HG03066 (cell line): Measurements from ENCODE around the gene OR56A3.

Source experiments
- ATAC-seq: cut with Tn5 transposase; IDR thresholded peaks from one replicate; pipeline ENCODE4 v1.9.1; 2021; ENCODE audit warnings: low read depth; ENCODE audit not compliant: unreplicated experiment

The OR56A3 gene

DNA sequence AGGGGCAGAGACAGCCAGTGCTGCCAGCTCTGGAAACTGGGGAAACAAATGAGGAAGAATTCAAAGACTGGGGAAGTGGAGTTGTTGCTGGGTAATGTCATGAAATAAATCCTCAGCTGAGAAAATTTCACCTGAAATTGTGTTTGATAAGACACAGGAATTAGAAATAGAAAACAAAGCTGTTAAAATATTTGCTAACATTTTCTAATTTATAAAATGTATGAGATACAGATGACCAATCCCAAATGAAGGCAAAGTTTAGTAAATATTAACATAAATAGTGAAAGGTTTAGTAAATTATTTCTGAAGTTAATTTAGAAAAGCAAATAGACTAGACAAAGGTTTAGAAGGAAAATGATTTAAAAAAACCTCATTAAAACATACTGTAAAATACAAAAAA, 26.3 kb downstream of the OR56A3 start, which contains the start of gene OR56A5:
Gene OR56A5 (minus strand): TSS at position 101 of the 400 bp plus-strand sequence. CDS start 0 bp downstream, at position 101.
- ATAC-seq, result no peak

DNA sequence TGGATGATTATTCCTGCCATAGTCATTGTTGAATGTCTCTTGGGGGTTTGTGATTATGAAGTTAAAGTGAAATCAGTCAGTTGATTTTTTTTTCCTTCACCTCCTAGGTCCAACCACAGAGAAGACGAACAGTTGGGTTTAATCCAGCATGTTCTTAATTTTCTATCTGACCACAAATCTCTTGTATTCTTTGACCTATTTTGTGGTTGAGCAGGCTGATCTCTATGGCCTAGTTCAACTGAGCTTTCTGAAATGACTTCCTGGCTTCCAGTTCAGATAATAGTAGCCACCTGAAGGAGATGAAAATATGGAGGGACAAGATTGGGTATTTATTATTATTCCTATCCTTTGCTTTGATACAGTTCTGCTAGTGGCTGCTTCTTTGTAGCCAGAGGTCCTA, 31.5 kb downstream of the OR56A3 start:
- ATAC-seq, result no peak

DNA sequence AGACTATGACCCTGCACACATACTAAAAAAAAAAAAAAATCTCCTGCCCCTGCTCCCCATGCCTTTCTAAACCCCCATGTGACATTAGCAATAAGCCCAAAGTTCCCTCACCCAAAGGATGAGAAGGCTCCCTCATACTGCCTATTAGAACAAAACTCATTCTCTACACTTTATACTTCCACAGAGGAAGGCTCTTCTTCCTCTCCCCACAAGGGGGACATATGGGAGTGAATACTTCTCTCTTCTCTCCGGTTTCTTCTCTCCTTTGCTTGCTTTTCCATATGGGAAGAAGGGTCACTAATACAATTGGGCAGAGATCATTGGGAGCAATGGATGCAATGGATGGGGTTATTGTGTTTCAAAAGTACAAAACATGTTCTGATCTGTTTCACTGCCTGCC, 41.4 kb downstream of the OR56A3 start:
- ATAC-seq, result no peak

DNA sequence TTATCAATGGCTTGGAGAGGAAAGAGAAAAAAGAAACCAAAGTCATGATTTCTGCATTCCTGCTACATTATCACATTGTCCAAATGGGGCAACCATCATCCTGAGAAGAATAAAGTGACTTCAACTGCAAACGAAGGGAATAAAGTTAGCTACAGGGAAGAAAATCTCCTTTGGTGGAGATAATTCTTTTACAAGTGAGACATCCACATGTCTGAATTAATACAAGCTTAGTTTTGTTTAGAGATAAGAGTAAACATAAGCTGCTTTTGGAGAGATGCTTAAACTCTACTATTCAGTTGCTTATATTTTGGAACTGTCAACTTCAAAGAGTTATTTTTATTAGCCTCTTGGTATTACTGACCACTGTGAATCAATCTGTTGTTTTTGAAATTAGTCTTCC, 44.8 kb downstream of the OR56A3 start, which contains the start of gene OR52L1:
Gene OR52L1 (minus strand): TSS at position 101 of the 400 bp plus-strand sequence. CDS start 55 bp downstream, at position 46.
- no peak for ATAC-seq

DNA sequence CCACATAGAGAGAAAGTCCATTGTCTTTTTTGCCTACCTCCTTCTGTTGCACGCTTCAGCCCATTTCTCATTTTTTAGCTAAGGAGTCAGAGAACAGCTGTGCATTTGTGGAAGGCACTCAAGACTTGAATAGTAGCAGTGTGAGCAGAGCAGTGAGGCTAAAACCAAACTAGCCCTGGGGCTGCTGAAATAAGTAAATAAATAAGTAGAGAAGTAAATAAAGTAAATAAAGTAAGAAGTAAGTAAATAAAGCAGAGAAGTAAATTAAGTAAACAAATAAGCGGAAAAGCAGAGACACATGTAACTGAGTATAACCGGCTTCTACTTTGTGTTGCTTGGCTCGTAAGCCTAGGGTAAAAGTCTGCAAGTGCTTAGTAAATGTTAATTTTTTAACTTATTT, 47.2 kb downstream of the OR56A3 start:
- ATAC-seq, result no peak

DNA sequence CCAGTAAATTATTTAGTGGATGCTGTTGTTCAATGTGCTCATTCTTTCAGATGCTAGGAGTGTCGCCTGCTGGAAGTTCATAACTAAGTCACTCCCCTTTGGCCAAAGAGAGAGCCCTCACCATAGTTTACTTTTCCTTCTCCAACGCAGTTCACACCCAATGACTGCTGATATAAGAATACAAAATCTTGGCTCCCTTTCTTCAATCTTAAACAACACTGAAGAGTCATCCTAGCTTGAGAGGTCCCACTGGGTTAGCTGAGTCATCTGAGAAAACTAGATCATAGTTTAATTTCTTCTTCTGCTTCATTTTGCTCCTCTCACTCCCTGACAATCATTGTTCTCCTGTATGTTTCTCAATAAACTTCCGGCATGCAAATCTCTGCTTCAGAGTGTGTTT, 50.1 kb downstream of the OR56A3 start:
- no peak for ATAC-seq

DNA sequence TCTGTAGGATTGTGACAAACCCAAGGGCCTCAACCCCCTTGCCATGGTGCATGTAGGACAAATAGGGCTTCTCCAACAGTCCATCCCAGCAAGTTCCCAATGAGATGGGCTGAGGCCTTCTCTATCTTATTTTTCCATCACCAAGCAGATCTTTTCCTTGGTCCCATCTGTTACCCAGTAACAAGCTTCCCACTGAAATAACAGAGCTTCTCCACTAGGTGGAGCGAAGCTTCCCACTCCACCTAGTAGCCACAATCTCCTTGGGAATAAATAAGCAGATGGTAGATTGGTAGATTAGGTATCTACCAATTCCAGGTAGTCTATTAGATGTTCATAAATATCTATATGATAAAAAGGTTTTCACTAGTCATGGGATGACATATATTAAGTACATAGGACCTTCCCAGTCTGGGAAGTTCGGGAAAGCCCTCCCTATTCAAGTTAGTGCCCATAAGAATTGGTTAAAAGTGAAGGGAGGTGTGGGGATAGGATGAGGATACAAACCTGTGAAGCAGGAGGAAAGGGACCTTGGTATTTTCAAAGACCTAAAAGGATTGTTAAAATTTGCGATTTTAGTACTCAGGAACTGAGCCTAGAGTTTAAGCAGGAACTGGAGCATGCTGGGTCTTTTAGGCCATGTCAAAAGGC, 50.7 kb downstream of the OR56A3 start:
- no peak for ATAC-seq

DNA sequence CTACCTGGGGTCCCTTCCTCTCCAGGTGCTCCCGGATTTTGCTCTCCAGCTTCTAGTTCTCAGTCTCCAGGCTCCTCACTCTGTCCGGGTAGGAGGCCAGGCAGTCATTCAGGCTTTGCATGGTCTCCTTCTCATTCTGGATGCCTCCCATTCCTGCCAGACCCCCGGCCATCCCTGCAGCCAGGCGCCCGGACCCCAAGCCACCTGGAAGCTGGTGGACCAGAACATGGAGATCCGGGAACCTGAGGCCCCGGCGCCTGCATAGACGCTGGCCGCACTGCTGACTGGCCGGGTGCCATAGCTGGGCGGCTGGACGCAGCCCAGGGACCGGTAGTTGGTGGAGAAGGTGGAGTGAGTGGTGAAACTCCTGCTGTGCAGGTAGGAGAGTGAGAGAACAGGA, 52.7 kb downstream of the OR56A3 start:
- no peak for ATAC-seq
